ENCODE results near the gene GTF2H2.
"Not testable (repeated sequence)": the region's sequence is repeated elsewhere in the genome, so short reads cannot be mapped to it uniquely, and the experiment has no call there.

GTF2H2 gene

GRCh38 chr5:71013575-71013974 is 53.9 kb downstream of the GTF2H2 start:
- no peak for DNase-seq (ENCODE audit: low read depth in 2 of 2, low spot score in 1 of 2)

- DNase-seq (ENCODE audit: low read depth in 2 of 2, low spot score in 1 of 2): no peak
These were observed 56.2 kb downstream of the GTF2H2 start for GRCh38 chr5:71011194-71011792.

- DNase-seq (ENCODE audit: low read depth in 2 of 2, low spot score in 1 of 2): not testable (repeated sequence)
These were observed 60.5 kb downstream of the GTF2H2 start for GRCh38 chr5:71006983-71007382.

Data from stimulated activated CD8-positive, alpha-beta memory T cell treated with anti-CD3 and anti-CD28 coated beads, Interleukin-4, amount 100 ng/mL, for 1 hour (primary cell).